HG03439 (cell line): Measurements from ENCODE around the gene GPR12.

Experiments
- ATAC-seq: cut with Tn5 transposase; IDR thresholded peaks from one replicate; pipeline ENCODE4 v1.9.1; 2021; ENCODE audit warnings: mild to moderate bottlenecking, moderate library complexity; ENCODE audit not compliant: unreplicated experiment

GPR12 gene, protein sequence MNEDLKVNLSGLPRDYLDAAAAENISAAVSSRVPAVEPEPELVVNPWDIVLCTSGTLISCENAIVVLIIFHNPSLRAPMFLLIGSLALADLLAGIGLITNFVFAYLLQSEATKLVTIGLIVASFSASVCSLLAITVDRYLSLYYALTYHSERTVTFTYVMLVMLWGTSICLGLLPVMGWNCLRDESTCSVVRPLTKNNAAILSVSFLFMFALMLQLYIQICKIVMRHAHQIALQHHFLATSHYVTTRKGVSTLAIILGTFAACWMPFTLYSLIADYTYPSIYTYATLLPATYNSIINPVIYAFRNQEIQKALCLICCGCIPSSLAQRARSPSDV

DNA sequence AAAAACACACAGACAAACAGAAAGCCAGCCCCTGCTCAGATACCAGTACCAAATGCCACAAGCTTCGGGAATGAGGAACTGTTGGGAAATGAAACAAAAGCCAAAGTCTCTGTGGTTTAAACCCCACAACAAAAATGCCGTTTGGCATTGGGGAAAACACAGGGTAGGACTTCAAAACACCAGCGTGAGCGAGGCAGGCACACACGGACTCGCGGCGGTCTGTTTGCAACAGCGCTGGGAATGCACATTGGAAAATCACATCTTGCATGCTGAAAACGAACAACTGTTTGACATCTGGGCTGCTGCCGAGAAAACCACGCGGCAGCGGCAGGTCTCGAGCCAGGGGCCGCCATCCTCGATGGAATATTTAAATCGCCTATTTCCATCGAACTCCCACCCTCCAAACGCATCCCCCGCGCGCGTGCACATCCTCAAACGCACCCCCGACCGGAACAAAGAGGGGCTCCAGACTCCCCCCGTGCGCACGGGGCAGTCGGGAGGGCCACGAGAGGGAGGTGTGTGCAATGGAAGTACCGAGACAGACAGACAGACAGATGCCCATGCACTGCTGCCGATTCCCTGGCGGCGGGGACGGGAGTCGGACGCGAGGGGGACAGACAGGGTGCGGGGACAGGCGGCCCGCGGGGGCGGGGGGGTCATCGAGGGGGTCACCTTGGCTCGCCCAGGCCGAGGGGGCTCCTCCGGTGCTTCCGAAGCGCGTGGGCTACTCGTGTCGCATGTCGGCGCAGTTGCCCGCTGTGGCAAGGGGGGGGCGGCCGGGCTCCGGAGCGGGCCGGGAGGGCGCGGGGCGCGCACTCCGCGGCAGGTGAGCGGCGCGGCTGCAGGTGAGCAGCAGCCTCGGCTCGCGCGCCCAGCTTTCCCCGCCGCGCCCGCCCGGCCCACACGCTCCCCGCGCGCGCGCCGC lies at the start of gene GPR12:
Gene GPR12 (minus strand): TSS at position 880 of the 925 bp plus-strand sequence. CDS start 959 bp downstream, outside the sequence.
- ATAC-seq: no peak

DNA sequence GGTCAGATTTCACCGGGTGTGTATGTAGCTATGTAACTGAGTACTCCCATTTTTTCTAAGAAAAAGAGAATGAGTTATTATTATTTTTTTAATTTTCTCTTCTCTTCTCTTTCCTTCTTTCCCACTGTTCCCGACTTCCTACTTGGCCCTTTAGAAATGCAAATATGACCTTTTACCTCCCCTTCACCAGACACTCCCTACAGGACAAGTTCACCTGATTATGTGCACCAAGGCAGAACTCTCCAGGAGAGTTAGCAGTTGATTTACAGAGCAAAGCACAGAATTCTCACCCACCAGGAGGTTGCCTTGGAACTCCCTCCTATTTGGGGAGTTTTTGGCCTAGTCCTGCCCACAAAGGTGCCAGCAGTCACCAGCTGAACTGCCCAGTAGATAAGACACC lies 49.5 kb upstream of the GPR12 start:
- no peak for ATAC-seq

DNA sequence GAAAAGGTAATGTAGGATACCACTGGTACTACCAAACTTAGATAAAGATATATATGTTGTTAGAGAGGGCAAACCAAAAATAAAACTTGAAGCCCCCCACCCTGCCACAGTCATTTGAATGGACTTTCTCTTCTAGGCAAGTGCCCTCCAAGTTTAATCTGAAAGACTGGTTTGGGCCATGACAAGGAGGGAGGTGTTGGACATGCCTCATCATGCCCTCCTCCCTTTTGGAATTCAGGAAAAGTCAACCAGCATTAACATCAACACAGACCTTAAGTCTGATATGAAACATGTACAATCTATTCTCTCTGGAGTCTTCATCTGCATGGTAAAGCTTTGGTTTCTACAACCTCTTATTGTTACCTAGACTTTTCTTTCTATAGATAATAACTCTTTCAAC lies 46.3 kb upstream of the GPR12 start:
- ATAC-seq: no peak

DNA sequence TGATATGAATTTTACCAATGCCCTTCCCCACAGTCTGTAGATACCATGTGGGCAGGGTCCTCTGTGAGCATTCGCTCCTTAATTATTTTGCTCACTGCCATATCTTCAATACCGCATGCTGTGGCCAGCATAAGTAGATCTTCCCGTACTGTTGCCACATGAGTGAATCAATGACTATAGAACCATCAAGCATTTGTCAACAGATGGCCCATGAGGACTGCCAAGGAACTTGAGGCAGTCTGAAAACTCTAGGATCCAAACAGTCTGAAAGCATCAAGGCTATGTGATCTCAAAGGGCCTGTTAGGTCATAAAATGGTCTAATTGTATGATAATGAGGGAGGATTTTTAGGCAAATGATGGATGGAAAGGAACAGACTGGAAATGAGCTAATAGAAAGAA lies 27.4 kb upstream of the GPR12 start:
- ATAC-seq: no peak

DNA sequence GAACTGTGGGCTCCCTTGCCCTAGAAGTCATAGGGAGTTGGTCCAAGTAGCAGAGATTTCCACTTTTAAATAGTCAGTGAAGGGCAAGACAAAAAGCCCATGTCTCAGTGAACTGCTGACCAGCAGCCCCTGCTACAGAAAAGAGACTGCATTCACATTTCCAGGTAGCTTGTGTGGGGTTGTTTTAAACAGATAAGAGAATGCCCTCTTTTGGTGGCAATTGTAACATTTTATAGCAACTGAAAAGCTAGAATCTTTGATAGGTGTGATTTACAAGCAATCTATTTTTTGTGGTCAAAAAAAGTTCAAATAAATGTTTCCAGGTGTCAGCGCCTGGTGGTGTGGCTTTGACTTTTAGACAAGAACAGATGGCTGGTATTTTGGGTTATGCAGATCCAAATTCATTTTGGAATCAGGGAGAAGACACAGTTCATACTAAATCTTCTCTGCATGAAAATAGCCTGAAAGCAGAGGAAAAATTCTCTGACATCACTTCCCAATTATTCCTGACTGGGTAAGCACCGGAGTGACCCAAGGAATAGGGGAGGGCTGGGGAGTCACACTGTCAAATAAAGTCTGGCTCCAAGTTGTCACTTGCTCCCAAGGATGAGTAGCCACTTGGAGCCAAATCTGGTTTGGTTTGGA lies 26.2 kb upstream of the GPR12 start:
- ATAC-seq: no peak

DNA sequence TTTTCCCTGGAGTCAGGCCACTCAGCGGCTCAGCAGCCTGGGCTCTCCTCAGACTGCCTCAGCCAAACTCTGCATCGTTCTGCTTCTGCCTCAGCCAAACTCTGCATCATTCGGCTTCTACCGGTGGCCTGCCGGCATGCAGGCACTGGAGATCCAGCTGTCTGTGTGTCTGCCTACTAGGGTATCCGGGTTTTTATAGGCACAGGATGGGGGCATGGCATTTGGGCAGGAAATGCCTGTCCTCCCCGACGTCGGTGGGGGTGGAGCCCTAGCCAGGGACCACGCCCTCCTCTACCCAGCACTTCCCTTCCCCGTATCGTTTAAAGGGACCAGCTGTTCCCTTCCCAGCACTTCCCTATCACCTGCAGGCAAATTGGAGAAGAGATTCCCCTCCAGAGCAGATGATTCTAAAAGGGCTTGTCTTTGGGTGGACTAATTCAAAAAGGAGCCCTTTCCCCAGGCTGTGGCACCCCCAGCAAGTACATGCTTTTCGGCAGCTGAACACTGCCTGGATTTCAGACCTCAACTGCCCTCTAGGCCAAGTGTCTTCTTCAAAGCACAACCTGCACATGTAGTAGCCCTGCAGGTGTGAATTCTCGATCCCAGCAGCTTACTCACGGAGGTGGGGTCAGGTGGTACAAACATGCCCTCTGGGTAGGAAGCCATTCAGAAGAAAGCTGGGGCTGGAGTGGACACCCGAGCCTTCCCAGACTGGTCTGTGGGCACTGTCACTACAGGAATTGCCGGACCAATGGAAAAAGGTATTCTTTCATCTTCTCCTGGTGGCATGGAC lies 25.4 kb upstream of the GPR12 start:
- no peak for ATAC-seq

DNA sequence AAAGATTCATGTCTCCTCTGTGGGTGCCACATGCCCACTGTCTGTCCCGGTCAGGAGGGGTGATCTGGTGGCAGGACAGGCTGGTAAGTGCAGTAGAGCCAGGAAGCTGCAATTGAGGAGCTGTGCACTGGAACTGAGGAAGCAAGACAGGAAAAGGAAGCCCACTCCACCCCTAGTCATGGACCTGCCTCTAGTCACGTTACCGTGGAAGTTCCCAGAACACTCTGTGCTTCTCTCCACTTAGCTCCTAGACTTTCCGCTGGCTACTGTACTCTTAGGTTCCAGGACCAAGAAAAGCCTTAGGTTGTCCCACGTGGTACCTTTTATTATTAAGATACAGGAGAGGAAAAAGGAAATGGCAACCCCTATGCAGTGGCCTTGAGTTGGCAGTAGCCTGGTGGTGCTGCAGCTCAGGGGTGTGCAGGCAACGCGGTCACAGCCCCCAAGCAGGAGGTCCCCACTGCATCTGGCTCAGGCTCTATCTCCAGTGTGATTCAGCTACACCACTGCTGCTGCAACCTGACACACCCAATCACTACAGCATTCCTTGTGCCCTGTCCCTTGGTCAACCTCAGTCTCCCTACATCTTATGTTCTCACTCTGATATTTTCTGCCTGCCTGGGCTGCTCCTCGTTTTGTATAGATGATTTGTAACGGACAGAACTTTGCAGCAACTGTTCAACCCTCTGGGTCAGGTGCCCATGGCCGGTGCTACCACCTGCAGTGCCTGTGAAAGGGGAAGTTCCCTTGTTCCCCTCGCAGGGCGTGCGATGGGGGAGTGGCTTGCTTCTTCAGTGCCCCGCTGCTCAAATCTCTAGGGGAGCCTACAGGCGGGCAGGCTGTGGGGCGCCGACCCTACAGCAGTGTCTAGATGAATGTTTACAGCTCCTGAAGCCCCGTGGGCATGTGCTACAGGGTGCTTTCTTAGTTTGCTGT lies 24.4 kb upstream of the GPR12 start:
- ATAC-seq: no peak

DNA sequence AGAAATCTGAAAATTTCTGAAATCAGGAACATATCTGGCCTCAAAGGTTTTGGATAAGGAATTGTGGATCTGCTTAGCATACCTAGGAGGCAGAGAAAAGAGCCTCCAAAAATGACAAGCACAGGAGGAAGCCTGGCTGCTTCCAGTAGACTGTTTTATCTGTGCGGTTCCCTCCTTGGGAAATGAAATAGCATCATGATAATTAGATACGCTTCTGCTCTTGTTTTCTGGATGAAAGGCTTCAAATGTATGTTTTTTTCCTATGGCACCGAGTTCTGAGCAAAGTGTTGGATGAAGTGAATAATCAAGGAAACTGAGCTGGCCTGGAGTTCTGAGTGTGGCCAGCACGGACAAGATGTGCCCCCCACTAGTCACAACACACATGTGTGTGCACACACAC lies 19.8 kb upstream of the GPR12 start:
- no peak for ATAC-seq

DNA sequence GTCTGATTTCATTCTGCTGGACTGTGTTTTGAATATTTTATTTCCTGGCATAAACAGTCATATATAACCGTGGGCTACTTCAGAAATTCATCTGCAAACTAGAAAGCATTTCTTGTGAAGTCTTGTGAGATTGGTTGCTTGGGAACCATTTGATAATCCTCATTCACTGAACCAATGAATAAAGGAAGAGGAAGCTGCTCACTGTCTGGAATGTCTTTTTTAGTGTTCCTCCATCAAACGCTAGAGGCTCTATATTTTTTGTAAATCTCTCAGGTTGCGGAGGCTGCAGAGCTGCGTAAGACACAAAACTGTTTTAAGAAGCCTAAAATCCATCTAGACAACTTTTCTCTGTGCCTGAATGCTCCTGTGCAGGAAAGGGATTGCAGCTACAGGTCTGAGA lies 18.7 kb upstream of the GPR12 start:
- ATAC-seq: no peak

DNA sequence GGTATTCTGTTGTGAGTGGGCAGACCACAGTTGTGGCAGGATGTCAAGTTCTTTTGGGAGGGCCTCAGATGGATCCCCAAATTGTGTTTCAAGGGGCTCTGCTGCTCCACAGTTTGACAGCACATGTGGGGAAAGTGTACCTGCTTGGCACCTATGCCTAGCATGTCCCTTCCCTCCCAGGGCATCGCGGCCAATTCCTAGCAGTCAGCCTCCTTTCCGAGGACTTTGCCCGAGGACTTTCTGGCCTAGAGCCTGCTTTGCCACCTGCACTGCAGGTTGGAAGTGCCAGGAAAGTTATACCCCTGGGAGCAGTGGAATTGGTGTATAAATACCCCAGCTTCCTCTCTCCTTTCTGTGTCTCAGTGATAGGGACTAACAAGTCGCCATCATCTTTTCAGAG lies 11.9 kb upstream of the GPR12 start:
- no peak for ATAC-seq

DNA sequence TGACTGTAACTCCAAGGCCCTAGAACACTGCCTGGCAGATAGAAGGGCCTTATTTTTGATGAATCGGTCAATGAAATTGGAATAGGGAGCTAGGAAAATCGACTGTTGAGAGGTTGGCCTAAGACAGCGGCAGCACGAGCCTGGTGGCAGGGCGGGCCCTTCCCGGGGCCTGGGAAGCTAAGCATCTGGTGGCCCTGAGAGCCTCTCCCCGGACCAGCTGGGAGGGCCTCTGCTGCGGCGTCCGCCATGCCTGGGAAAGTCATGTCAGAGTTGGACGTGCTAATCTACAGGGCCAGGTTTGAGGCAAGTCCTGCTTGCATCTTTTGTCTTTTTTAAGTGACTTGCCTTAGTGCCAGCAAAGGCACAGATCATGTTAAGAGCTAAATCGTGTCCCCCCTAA lies 11.2 kb upstream of the GPR12 start:
- no peak for ATAC-seq

DNA sequence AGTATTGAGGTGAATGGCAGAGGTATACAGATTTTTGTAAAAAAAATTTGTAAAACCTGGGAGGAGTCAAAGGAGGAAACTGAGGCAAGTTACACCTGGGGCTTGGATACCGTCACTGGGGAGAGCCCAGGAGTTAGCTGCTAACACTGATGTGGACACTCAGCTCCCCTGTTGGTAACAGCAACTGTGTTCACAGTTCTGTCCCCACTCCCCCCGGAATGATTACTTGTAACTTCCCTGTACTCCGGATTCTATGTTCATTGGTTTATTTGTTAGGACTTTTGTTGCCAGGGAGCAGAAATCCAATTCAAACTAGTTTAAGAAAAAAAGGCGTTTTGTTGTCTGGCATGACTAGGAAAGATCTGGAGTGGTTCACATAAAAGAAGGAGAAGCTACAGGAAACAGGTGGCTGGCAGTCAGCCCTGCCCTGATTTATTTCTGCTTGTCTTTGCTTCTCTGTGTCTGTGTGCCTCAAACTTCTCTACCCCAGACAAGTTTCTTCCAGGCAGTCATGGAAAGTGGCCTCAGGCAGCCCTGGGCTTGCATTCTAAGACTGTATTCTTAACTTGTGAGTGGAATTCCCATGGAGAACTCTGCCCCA lies 2.3 kb upstream of the GPR12 start:
- ATAC-seq: no peak

DNA sequence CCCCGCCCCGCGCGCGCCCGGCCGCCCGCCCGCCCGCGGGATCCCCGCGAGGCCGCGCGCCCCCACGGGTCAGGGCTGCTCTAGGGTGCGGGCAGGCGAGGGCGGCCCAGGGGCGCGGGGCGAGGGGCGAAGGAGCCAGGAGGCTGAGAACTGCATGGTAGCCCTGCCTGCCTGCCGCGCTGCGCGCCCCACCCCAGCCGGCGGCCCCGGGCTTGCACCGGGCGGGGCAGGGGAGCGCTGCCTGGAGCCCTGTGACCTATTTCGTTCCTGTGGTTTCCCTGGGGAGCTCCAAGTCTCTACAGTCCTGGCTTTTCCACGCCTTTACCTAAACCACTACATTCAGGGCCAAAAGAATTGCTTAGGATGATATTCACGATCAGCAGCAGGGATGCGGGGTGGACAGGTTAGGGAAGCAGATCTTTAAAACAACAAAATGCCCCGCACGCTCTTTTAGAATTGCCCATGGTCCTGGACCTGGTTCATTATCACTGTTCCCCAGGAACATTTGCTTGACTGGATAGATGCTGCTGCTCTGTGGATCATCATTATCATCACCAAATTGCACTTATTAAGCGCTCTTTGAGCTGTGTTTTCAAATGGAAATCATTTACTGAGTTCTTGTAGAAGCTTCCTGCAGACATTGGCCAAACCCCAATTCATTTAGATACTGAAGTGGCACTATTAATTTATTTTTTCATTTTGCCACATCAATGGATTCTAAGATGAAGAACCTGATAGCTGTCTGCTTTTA lies 421 bp upstream of the GPR12 start:
- no peak for ATAC-seq

DNA sequence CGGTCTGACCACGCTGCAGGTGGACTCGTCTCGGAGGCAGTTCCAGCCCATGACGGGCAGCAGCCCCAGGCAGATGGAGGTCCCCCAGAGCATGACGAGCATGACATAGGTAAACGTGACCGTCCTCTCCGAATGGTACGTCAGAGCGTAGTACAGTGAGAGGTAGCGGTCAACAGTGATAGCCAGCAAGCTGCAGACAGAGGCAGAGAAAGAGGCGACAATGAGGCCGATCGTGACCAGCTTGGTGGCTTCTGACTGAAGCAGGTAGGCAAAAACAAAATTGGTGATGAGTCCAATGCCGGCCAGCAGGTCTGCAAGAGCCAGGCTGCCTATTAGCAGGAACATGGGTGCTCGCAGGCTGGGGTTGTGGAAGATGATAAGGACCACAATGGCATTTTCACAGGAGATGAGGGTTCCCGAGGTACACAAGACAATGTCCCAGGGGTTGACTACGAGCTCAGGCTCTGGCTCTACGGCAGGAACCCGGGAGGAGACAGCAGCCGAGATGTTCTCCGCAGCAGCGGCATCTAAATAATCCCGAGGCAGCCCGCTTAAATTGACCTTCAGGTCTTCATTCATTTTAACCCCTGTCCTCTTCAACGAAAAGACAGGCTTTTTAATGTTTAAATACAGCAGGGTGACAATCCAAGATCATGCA lies 1.2 kb downstream of the GPR12 start:
- ATAC-seq: no peak

DNA sequence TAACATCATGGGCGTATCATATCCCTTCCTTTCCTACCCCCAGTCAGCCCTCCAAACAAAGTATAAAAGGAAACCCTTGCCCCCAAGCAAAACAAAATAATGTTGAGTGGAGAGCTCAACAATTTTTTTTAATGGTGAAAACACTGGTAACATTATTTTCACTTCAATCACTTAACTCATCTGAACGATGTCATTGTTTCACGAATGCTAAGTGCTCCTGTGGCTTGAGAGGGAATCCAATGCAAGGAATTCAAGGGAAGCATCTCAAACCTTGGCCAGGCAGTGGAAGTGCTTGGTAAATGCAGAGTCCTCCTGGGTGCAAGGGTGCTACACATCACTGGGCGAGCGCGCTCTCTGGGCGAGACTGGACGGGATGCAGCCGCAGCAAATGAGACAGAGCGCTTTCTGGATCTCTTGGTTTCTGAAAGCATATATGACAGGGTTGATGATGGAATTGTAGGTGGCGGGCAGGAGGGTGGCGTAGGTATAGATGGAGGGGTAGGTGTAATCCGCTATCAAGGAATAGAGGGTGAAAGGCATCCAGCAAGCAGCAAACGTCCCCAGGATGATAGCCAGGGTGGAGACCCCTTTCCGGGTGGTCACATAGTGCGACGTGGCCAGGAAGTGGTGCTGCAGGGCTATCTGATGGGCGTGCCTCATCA lies 2.0 kb downstream of the GPR12 start:
- ATAC-seq: no peak

DNA sequence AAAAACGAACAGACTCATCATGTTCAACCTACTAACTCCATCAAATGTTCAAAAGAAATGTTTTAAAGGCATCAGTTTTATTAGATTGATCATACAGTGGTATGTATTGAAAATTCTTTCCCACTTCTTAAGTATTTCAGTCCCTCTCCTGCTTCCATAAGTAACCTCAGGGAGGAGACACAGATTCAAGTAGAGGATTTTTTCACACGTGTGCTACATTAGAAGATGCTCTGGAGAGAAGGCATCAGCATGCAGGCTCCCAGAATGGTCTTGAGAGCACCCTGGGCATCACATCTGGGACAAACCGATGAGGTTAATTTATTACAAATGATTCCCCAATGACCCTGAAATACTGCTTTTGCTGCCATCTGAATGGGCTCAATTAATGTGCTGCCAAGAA lies 3.6 kb downstream of the GPR12 start:
- no peak for ATAC-seq

DNA sequence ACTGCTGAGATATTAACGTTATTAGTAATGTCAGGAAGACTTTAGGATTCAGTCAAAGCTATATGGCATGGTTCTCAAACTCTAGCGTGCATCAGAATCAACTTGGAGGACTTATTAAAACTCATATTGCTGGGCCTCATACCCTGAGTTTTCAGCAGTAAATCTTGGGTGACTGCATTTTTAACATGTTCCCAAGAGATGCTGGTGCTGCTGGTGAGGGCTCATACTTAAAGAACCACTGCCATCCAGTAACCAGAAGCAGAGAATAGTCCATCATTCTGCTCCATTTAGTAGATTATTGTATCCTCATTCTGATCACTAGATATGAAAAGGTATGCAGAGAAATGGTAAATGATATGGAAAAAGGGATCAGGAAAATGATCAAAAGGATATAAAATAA lies 7.9 kb downstream of the GPR12 start:
- no peak for ATAC-seq

DNA sequence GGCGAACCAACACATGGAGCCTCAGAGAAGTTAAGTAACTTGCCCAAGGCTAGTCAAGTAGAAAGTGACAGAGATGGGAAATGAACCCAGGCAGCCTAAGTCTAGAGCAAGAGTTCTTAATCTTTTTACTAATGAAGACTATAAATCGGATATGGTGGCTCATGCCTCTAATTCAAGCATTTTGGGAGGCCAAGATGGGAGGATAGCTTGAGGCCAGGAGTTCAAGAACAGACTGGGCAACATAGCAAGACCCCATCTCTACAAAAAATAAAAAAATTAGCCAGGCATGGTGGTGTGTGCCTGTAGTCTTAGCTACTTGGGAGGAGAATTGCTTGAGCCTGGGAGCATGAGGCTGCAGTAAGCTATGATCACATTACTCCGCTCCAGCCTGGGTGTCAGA lies 10.7 kb downstream of the GPR12 start:
- no peak for ATAC-seq
